HL-60 (cell line): ENCODE data around the gene GLYR1.

Experiments
- CTCF ChIP-seq: IDR thresholded peaks from one replicate; pipeline ENCODE4 v1.5.1; 2011; ENCODE audit warnings: low read length, control low read depth, inconsistent platforms; ENCODE audit not compliant: insufficient read depth
- GABPA ChIP-seq: IDR thresholded peaks from 2 replicates; pipeline ENCODE4 v1.6.1; 2012; ENCODE audit warnings: low read depth
- POLR2AphosphoS5 ChIP-seq: IDR thresholded peaks from 2 replicates; pipeline ENCODE4 v1.6.1; 2012; ENCODE audit warnings: low read depth
- REST ChIP-seq: IDR thresholded peaks from 2 replicates; pipeline ENCODE4 v1.6.1; 2012; ENCODE audit warnings: low read depth; ENCODE audit not compliant: insufficient replicate concordance

- no peak for TF ChIP-seq GABPA
- no peak for TF ChIP-seq CTCF
- TF ChIP-seq POLR2AphosphoS5 = no peak
- TF ChIP-seq REST = no peak
Observed at GRCh38 chr16:4772351-4772750, 74.7 kb downstream of the GLYR1 start.
